OCI-LY1 (cell line): ENCODE data around the gene GDPD2.
"Not testable (repeated sequence)": the region's sequence is repeated elsewhere in the genome, so short reads cannot be mapped to it uniquely, and the experiment has no call there.

Source experiments
- H2AFZ ChIP-seq: fragments of 200-600 bp; sonication (generic), shearing (Covaris generic); 2 replicates; pipeline ENCODE4 v1.6.0; 2014; ENCODE audit warnings: antibody characterized with exemption, mild to moderate bottlenecking, low read length
- H3F3A ChIP-seq: fragments of 200-600 bp; sonication (generic), shearing (Covaris generic); 2 replicates; pipeline ENCODE4 v1.6.0; 2014; ENCODE audit warnings: mild to moderate bottlenecking, antibody characterized with exemption, low read length, moderate library complexity; ENCODE audit not compliant: insufficient read depth
- H3K27ac ChIP-seq: fragments of 200-600 bp; sonication (generic); 2 replicates; pipeline ENCODE4 v1.5.1; 2014; ENCODE audit warnings: low read length, mixed run types, mild to moderate bottlenecking, low read depth; ENCODE audit not compliant: poor library complexity, severe bottlenecking
- H3K27me3 ChIP-seq: fragments of 200-600 bp; sonication (generic); 2 replicates; pipeline ENCODE4 v1.6.0; 2014; ENCODE audit warnings: antibody characterized with exemption, mild to moderate bottlenecking, low read length, moderate library complexity; ENCODE audit not compliant: insufficient read depth
- H3K36me3 ChIP-seq: fragments of 200-600 bp; sonication (generic); 2 replicates; pipeline ENCODE4 v1.6.1; 2014; ENCODE audit warnings: mild to moderate bottlenecking, antibody characterized with exemption, low read length, moderate library complexity, mixed read lengths; ENCODE audit not compliant: insufficient read depth
- H3K4me1 ChIP-seq: fragments of 200-600 bp; sonication (generic); 2 replicates; pipeline ENCODE4 v1.5.1; 2014; ENCODE audit warnings: mild to moderate bottlenecking, low read length, moderate library complexity; ENCODE audit not compliant: insufficient read depth, severe bottlenecking
- H3K4me2 ChIP-seq: fragments of 200-600 bp; sonication (generic), shearing (Covaris generic); 2 replicates; pipeline ENCODE4 v1.6.1; 2014; ENCODE audit warnings: low read length
- H3K4me3 ChIP-seq: fragments of 200-600 bp; sonication (generic); 2 replicates; pipeline ENCODE4 v1.5.1; 2014; ENCODE audit warnings: low read length, low read depth, mild to moderate bottlenecking, mixed read lengths; ENCODE audit not compliant: poor library complexity, severe bottlenecking
- H3K79me2 ChIP-seq: fragments of 200-600 bp; shearing (Covaris generic); 2 replicates; pipeline ENCODE4 v1.6.1; 2016; ENCODE audit warnings: mixed run types, low read length, mixed read lengths; ENCODE audit not compliant: insufficient read depth
- H3K9ac ChIP-seq: fragments of 200-600 bp; sonication (generic), shearing (Covaris generic); 2 replicates; pipeline ENCODE4 v1.6.1; 2014; ENCODE audit warnings: mild to moderate bottlenecking, low read length, mixed read lengths
- H3K9me2 ChIP-seq: fragments of 200-600 bp; sonication (generic), shearing (Covaris generic); 2 replicates; pipeline ENCODE4 v1.6.1; 2014; ENCODE audit warnings: low read depth, mild to moderate bottlenecking, low read length, mixed read lengths
- H3K9me3 ChIP-seq: fragments of 200-600 bp; shearing (Covaris generic); 2 replicates; pipeline ENCODE4 v1.6.1; 2014; ENCODE audit warnings: low read length, mixed read lengths
- H4K20me1 ChIP-seq: fragments of 200-600 bp; sonication (generic), shearing (Covaris generic); 2 replicates; pipeline ENCODE4 v1.6.0; 2016; ENCODE audit warnings: mild to moderate bottlenecking, low read length; ENCODE audit not compliant: insufficient read depth
- EZH2 ChIP-seq: fragments of 200-600 bp; sonication (generic), shearing (Covaris generic); IDR thresholded peaks from 2 replicates; pipeline ENCODE4 v1.8.0; 2017; ENCODE audit warnings: borderline replicate concordance, mixed run types, mild to moderate bottlenecking, antibody characterized with exemption, low read length, moderate library complexity, mixed read lengths
- TF ChIP-seq, protein P1 (sequence below): fragments of 200-600 bp; sonication (generic), shearing (Covaris generic); IDR thresholded peaks from 2 replicates; pipeline ENCODE4 v1.5.1; 2017; ENCODE audit warnings: mild to moderate bottlenecking, antibody characterized with exemption, low read length, moderate library complexity, mixed read lengths

Gene GDPD2, protein sequence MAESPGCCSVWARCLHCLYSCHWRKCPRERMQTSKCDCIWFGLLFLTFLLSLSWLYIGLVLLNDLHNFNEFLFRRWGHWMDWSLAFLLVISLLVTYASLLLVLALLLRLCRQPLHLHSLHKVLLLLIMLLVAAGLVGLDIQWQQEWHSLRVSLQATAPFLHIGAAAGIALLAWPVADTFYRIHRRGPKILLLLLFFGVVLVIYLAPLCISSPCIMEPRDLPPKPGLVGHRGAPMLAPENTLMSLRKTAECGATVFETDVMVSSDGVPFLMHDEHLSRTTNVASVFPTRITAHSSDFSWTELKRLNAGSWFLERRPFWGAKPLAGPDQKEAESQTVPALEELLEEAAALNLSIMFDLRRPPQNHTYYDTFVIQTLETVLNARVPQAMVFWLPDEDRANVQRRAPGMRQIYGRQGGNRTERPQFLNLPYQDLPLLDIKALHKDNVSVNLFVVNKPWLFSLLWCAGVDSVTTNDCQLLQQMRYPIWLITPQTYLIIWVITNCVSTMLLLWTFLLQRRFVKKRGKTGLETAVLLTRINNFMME

DNA sequence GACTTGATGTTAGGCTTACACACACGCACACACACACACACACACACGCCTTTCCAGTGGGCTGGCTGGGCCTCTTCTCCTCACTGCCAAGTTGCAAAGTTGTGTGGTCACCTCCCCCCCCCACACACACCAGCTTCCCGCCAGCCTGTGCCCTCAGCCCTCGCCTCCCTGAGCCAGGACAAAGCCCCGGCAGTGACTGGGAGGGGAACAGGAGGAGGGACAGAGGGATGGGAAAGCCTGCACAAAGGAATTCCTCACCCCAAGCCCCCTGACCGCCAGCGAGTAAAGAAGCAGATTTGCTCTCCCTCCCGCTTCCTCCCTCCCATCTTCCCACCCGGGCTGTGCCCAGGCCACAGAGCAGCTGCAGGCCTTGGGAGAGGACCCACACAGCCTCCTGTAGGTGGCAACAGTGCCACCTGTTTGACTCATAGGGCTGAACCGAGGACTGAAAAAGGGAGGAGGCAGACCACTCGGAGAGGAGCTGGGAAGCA, at the start of gene GDPD2:
Gene GDPD2 (plus strand): TSS at position 464 of the 491 bp plus-strand sequence. CDS start 1,671 bp downstream, outside the sequence.
- no peak within 1 kb of the TSS for H3K9ac ChIP-seq
- H3K79me2 ChIP-seq: no peaks in the 10 kb centered on the region
- H3K4me1 ChIP-seq: no peaks in the 10 kb centered on the region
- TF ChIP-seq, protein P1, sequence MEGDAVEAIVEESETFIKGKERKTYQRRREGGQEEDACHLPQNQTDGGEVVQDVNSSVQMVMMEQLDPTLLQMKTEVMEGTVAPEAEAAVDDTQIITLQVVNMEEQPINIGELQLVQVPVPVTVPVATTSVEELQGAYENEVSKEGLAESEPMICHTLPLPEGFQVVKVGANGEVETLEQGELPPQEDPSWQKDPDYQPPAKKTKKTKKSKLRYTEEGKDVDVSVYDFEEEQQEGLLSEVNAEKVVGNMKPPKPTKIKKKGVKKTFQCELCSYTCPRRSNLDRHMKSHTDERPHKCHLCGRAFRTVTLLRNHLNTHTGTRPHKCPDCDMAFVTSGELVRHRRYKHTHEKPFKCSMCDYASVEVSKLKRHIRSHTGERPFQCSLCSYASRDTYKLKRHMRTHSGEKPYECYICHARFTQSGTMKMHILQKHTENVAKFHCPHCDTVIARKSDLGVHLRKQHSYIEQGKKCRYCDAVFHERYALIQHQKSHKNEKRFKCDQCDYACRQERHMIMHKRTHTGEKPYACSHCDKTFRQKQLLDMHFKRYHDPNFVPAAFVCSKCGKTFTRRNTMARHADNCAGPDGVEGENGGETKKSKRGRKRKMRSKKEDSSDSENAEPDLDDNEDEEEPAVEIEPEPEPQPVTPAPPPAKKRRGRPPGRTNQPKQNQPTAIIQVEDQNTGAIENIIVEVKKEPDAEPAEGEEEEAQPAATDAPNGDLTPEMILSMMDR: peak; percentile 29; the same call in 1 of the 2 replicates
- no peak for TF ChIP-seq EZH2
- no peaks in the 10 kb centered on the region for H3F3A ChIP-seq
- peaks cover 23% of the 10 kb centered on the region for H3K36me3 ChIP-seq
- H3K4me3 ChIP-seq: no peak within 1 kb of the TSS
- H3K9me2 ChIP-seq: no peaks in the 10 kb centered on the region
- no peaks in the 10 kb centered on the region for H3K9me3 ChIP-seq
- no peak within 1 kb of the TSS for H3K27ac ChIP-seq
- H3K4me2 ChIP-seq: no peak within 1 kb of the TSS
- H3K27me3 ChIP-seq: no peaks in the 10 kb centered on the region
- no peak within 1 kb of the TSS for H2AFZ ChIP-seq
- no peaks in the 10 kb centered on the region for H4K20me1 ChIP-seq

DNA sequence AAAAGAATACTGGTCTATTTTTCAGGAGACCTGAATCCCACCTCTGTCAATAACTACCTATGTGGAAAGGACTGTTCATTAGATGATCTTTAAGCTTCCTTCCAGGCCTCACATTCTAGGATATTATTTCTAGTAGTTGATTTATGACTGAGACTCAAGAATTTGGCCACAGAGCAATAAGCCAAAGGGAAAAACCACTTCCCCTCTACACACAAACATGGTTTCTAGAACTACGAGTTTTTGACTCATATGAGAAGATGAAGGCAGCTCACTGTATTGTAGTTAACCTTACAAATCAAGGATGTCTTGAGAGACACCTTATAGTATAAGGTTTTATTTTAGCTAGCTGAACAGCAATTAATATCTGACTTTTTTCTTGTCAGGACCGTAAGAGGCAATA, 36.9 kb upstream of the GDPD2 start:
- Histone ChIP-seq H3F3A (no peaks in the 10 kb centered on the region), H3K4me2 (no peak overlapping the region), H3K9me3 (no peaks in the 10 kb centered on the region)

DNA sequence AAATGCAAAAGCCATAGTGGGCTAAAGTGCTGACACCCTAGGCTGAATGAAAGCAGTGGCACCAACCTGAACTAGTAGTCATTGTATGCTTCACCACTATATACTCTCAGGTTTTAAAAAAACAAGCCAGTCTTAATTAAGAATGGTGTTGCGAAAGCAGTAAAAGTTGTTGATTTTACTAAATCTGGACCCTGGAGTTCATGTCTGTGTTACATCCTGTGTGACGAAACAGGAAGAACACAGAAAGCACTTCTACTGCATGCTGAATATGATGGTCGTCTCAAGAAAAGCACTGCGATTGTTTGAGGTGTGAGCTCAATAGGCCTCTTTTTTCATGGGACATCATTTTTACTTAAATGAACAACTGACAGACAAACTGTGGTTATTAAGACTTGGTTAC, 24.2 kb upstream of the GDPD2 start:
- H3K9me3 ChIP-seq: no peaks in the 10 kb centered on the region
- H3F3A ChIP-seq: no peaks in the 10 kb centered on the region
- H4K20me1 ChIP-seq: no peaks in the 10 kb centered on the region
- no peak overlapping the region for H3K4me3 ChIP-seq
- H3K79me2 ChIP-seq: no peaks in the 10 kb centered on the region
- peaks cover 44% of the 10 kb centered on the region for H3K36me3 ChIP-seq
- no peaks in the 10 kb centered on the region for H3K9me2 ChIP-seq
- H3K9ac ChIP-seq: no peak overlapping the region
- no peak overlapping the region for H3K4me2 ChIP-seq
- no peaks in the 10 kb centered on the region for H3K27me3 ChIP-seq
- TF ChIP-seq EZH2: no peak
- TF ChIP-seq, protein P1: no peak
- no peak overlapping the region for H3K27ac ChIP-seq
- H2AFZ ChIP-seq: no peak overlapping the region
- H3K4me1 ChIP-seq: no peaks in the 10 kb centered on the region

More for the DNA sequence above, 36.9 kb upstream of the GDPD2 start:
- Histone ChIP-seq H3K9ac (no peak overlapping the region), H3K79me2 (no peaks in the 10 kb centered on the region), H3K27ac (no peak overlapping the region), H2AFZ (no peak overlapping the region), H3K4me1 (no peaks in the 10 kb centered on the region), H3K9me2 (no peaks in the 10 kb centered on the region), H3K4me3 (no peak overlapping the region), H3K27me3 (no peaks in the 10 kb centered on the region), H4K20me1 (no peaks in the 10 kb centered on the region), H3K36me3 (peaks cover 44% of the 10 kb centered on the region)
- no peak for TF ChIP-seq EZH2
- TF ChIP-seq, protein P1: no peak

DNA sequence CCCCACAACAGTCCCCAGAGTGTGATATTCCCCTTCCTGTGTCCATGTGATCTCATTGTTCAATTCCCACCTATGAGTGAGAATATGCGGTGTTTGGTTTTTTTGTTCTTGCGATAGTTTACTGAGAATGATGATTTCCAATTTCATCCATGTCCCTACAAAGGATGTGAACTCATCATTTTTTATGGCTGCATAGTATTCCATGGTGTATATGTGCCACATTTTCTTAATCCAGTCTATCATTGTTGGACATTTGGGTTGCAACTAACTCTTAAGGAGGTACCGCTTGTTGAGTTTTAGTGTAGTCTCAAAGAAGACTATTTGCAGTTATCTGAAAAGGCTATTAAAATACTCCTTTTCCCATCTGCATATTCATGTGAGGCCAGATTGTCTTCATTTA, 22.9 kb upstream of the GDPD2 start:
- not testable (repeated sequence) for H3F3A ChIP-seq, H3K4me3 ChIP-seq, H3K79me2 ChIP-seq, H3K4me1 ChIP-seq, H3K27me3 ChIP-seq, H3K27ac ChIP-seq, H3K9ac ChIP-seq, H4K20me1 ChIP-seq, H3K9me2 ChIP-seq, H3K4me2 ChIP-seq, H2AFZ ChIP-seq, H3K9me3 ChIP-seq
- peaks cover 51% of the 10 kb centered on the region for H3K36me3 ChIP-seq
